Stimulated activated CD8-positive, alpha-beta memory T cell treated with anti-CD3 and anti-CD28 coated beads, Interleukin-15, amount 100 ng/mL, for 4 hours (primary cell): ENCODE data around the gene LIPT2.
"Not testable (repeated sequence)": the region's sequence is repeated elsewhere in the genome, so short reads cannot be mapped to it uniquely, and the experiment has no call there.

Source experiments
- DNase-seq, 2 donors: peaks; one replicate each; pipeline ENCODE4 v3.0.0-alpha.2; 2020; ENCODE audit warnings: low read depth in 2 of 2

Gene LIPT2

DNA sequence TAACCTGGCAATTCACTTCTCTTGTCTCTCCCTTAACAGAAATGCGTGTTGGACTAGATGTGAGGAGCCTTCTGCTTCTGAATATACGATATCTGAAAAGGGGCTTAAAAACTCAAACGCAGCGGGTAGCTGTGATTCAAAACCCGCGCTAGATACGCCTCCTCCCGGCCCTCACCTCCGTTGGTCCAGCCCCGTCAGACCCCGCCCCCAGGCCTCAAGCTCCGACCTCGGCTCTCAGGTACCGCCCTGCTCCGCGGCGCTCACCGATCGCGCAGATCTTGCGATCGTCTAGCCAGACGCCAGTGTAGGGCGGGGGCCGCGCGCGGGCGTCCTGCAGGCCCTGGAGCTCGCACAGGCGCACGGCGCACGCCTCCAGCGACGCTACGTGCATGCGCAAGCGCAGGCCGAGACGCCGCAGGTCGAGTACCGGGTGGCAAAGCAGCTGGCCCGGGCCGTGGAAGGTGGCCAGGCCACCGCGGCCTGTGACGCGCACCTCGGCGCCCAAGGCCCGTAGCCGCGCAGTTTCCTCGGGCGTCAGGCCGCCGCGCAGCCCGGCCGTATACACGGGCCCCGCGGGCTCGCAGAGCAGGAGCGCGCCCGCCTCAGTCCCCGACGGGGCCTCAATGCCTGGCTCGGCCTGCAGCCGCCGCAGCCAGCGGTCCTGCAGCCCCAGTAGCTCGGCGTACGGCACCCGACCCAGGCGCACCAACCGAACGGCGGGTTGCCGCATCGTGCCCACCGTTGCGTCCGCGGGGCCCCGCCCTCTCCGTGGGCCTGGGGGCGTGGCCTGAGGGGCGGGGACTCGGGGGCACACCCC is at the start of gene LIPT2:
Gene LIPT2 (minus strand): TSS at position 751 of the 817 bp plus-strand sequence. CDS start 21 bp downstream, at position 730.
- DNase-seq = peak; percentile 95 to 96

DNA sequence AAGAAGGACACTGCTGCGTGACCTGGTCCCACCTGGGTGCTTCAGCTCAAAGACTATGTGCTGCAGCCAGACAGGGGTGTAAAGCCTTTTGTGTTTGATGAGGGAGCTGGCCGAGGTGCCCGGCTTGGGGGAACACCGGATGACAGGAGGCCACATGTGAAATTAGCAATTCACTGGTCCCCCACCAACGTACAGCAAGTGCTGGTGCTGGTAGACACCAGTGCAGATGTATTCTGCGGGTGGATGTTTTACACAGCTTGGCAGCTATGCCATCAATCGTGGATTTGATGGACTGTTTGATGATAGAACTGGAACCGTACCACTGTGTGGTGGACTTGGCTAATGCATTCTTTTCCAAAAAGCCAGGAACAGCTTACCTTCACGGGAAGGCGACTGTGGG is 47.9 kb upstream of the LIPT2 start:
- DNase-seq = no peak

DNA sequence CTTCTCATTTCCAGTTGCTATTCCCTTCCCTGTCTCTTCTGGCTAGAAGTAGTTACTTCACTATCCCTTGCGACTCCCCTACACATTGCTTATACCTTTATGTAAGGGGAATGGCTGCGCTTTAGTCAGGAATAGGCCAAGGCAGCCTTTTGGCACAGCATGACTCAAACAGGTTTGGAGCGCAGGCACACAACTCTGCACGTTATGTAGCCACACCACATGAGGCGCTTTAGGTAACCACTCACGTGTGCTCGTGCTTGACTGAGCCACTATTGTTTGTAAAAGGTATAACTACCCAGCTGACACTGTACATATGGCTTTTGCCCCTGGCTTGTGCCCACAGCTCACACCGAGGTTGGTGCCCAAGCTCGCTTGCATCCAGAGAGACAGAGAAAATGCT is 46.7 kb upstream of the LIPT2 start:
- DNase-seq = no peak

GRCh38 chr11:74538680-74539079 is 45.2 kb upstream of the LIPT2 start:
- DNase-seq = no peak

- DNase-seq = no peak
Observed at GRCh38 chr11:74535371-74536160, 42.0 kb upstream of the LIPT2 start.

- DNase-seq = not testable (repeated sequence)
Observed at GRCh38 chr11:74534946-74535275, 41.4 kb upstream of the LIPT2 start.

DNA sequence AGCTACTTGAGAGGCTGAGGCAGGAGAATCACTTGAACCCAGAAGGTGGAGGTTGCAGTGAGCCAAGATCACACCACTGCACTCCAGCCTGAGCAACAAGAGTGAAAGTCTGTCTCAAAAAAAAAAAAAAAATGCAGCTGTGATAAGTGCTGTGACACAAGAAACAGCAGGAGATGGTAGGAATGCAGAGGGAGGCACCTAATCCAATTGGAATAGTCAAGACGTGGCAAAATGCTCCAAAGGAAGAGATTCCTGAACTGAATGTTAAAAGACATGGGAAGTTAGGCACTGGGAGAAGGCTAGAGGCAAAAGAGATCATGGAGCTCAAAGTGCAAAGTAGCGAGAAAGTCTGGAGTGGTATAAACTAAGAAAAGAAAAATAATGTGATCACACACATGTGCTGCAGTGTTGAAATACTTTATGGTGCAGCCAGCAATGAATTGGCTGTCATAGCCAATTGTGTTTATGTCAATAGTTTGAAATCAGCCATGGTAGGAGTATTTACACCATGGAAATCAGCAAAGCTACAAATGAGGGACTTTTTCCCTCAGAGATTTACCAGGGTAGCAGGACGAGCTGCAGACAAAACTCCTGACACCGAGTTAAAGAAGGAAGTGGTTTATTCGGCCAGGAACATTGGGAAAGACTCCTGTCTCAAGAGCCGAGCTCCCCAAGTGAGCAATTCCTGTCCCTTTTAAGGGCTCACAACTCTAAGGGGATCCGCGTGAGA is 40.9 kb upstream of the LIPT2 start:
- no peak for DNase-seq

- no peak for DNase-seq
Observed at GRCh38 chr11:74533421-74533820, 39.9 kb upstream of the LIPT2 start.

- DNase-seq = no peak
Observed at GRCh38 chr11:74532501-74533246, 39.1 kb upstream of the LIPT2 start.

DNA sequence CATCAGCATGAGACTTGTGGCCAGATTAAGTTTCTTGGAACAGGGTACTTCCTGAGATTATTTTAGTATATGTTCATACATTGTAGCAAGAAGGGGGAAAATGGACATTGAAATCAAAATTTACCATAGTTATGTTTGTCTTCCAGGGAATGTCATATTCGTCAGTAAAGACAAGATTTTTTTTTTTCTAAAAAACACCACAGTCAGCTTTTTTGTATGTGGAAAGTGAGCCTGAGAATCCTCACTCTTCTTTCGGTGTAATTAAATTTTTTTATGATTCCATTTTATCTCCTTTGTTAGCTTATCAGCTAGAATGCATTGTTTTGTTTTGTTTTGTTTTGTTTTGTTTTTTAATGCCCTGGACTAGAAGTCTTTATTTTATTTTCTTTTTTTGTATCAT is 31.5 kb upstream of the LIPT2 start:
- no peak for DNase-seq

GRCh38 chr11:74524501-74524900 is 31.0 kb upstream of the LIPT2 start:
- no peak for DNase-seq

DNA sequence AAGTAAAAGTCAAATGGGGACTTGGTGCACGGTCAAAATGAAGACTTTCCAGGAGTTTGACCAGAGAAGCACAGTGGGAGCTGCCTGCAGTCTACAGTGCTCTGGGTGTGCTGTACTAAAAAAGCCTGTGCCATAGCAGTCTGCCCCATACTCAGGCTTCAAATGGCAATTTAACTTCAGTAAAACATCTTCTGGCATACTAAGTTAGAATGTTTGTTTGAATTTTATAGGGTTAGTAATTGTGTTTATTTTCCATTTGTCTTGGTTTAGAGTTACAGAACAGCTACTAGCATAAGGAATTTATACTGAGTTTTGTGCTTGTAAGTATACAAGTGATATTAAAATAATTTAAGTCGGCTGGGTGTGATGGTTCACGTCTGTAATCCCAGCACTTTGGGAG is 29.3 kb upstream of the LIPT2 start:
- DNase-seq = no peak

- no peak for DNase-seq
Observed at GRCh38 chr11:74521666-74522252, 28.2 kb upstream of the LIPT2 start.

GRCh38 chr11:74520927-74521665 is 27.6 kb upstream of the LIPT2 start:
- no peak for DNase-seq

DNA sequence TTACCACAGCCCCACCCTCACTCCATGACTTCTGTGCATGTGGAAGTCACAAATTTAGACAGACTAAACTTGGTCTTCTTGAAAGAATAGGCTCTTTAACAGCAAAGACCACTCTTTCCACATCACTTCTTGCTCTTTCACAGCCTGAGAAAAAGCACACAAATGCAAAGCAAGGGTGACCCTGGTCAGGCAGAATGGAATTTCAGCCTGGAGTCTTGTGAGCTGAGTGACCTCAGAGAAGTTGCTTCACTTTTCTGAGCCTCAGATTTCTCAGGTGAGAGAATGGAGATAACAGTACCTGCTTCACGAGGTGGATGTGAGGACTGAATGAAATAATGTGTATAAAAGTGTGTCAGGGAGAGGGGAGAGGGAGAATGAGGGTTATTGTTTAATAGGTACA is 26.8 kb upstream of the LIPT2 start:
- DNase-seq = no peak

- DNase-seq = no peak
Observed at GRCh38 chr11:74519710-74520109, 26.2 kb upstream of the LIPT2 start.

- DNase-seq = not testable (repeated sequence)
Observed at GRCh38 chr11:74517592-74517991, 24.1 kb upstream of the LIPT2 start.

- DNase-seq = no peak
Observed at GRCh38 chr11:74507582-74507981, 14.1 kb upstream of the LIPT2 start.

- no peak for DNase-seq
Observed at GRCh38 chr11:74506823-74507222, 13.3 kb upstream of the LIPT2 start.

DNA sequence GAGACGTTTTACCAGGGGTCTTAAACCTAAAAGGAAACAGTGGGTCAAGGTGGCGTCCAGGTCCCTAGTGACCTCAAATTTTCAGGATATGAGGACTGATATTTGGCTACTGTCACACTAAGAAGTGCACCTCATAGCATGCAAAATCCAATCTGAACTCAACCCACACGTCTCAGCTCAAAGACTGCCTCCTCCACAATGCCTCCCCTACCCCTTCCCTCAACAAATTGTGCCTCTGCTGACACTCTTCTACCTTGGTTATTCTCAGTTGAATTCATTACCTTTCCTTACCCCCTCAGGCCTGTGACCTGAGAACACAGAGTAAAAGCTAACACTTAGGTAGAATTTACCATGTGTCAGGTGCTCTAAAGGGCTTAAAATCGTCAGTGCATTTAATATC is 12.4 kb upstream of the LIPT2 start:
- no peak for DNase-seq
